Astrocyte of the cerebellum (primary cell): Measurements from ENCODE around the gene ARHGAP10.

Source experiments
- DNase-seq: peaks from one replicate; pipeline ENCODE4 v3.0.0-alpha.2; 2011; ENCODE audit warnings: low read depth
- H3K4me3 ChIP-seq: 2 replicates; pipeline ENCODE4 v1.5.1; 2011; ENCODE audit warnings: mild to moderate bottlenecking, low read depth, low read length, moderate library complexity
- in situ Hi-C: cut with HindIII; loops from 2 replicates; pipeline ENCODE4 v1.10.0; 2017; ENCODE audit warnings: low sequenced_read_pairs
- TF ChIP-seq, protein P1 (sequence below): IDR thresholded peaks from 2 replicates; pipeline ENCODE4 v1.5.1; 2012; ENCODE audit warnings: low read length, low read depth, moderate library complexity, mild to moderate bottlenecking; ENCODE audit errors: missing control alignments

ARHGAP10 gene

DNA sequence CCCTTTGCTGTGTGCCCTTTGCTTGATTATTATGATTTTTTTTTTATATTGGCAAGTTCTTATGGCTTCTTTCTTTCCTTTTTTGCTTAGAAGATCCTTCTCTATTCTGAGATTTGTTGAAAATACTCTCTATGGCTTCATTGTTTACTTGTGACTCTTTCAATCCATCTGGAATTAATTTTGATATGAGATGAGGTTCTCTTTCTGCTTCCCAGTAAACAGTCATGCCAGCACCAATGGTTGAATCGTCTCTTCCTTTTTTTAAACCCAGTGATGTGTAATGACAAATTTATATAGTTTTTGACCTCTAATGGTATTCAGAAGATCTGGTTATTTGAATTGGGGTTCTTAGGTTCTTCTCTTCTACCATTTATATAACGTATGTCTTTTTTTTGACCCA, 121.8 kb downstream of the ARHGAP10 start:
- in situ Hi-C loops: no loop called here
- no peak for DNase-seq
- H3K4me3 ChIP-seq: no peak overlapping the region
- TF ChIP-seq, protein P1, sequence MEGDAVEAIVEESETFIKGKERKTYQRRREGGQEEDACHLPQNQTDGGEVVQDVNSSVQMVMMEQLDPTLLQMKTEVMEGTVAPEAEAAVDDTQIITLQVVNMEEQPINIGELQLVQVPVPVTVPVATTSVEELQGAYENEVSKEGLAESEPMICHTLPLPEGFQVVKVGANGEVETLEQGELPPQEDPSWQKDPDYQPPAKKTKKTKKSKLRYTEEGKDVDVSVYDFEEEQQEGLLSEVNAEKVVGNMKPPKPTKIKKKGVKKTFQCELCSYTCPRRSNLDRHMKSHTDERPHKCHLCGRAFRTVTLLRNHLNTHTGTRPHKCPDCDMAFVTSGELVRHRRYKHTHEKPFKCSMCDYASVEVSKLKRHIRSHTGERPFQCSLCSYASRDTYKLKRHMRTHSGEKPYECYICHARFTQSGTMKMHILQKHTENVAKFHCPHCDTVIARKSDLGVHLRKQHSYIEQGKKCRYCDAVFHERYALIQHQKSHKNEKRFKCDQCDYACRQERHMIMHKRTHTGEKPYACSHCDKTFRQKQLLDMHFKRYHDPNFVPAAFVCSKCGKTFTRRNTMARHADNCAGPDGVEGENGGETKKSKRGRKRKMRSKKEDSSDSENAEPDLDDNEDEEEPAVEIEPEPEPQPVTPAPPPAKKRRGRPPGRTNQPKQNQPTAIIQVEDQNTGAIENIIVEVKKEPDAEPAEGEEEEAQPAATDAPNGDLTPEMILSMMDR: no peak

DNA sequence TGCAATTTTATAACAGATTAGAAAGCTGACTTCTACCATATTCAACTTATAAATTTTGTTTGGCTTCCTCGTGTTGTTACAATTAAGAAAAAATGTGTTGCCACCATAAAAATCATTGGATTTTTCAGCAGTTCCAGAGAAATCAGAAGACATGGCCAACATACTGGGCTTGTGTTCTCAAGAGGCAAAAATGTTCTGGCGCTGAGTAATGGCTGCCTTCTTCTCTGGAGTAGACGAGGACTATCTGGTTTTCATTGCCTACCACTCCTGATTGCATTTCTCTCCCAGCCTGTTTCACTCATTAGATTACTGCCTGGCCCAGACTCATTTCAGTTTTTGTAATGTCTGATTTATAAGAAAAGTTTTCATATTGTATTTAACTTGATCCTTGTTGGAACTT, 122.3 kb downstream of the ARHGAP10 start:
- H3K4me3 ChIP-seq: no peak overlapping the region
- DNase-seq: no peak
- in situ Hi-C loops: no loop called here
- TF ChIP-seq, protein P1: no peak

DNA sequence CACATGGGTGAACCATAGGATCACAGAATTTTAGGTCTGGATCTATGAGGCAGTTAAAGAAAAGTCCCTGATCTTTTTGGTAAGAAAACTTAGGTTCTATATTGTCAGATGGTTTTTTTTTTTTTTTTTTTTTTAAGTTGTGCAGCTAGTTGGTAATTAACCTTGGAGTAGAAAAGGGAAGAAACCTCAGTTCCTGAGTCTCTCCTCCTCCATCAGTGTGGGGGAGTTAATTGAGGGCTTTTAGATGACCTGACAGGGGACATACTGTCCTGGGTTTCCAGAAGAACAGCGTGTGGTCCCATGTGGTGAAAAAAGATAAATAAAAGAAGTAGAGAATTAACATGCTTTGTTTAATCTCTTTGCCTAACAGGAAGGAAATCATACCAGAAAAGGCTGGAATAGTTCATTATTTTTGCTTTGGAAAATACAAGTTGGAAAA, 123.7 kb downstream of the ARHGAP10 start:
- H3K4me3 ChIP-seq: no peak overlapping the region
- no peak for DNase-seq
- in situ Hi-C loops: no loop called here
- TF ChIP-seq, protein P1: no peak

DNA sequence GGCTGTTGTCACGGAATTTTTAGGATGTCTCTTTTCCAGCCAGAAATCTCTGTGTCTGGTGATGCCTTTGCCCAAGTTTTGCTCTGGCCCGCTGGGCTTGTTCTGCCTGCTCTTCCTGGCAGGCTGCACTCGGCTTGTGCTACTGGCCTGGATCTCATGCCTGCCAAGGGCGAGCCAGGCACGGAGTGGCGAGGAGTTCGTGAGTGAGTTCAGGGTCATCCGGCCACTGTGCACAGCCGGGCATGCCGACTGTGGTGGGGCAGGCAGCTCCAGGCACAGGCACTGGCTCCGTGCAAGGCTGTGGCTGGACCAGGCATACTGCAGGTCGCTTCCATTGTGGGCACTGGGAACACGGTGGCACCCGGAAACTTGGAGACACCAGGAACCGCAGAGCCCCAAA, 129.1 kb downstream of the ARHGAP10 start:
- no peak for DNase-seq
- in situ Hi-C loops: no loop called here
- no peak overlapping the region for H3K4me3 ChIP-seq
- TF ChIP-seq, protein P1: no peak

DNA sequence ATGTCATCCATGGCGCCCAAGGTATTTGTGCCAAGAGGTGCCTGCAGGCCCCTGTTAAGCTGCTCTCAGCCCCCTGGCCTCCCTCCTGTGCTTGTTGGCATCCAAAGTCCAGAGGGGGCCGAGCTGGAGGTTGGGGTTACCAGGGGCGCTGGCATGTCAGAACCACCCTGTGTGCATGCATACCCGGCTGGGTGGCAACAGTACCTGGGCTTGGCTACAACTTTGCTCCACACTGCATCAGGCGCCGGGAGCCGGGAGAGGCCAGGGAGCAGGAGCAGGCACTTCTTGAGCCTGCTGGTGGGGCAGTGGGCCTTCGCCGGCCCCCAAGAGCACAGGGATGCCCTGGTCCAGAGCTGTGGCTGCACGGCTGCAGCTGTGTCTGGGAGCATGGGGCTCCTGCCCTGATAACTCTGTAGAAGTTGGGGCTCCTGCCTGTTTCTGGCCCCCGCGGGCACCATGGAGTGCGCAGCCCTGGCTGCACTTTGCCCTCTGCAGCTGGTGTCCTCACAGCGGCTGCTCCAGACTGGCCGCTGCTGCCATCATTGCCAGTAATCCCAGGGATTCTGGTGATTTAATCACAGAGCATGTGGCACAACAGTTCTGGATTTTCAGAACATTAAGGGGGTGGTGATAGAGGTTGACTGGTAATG, 130.3 kb downstream of the ARHGAP10 start:
- DNase-seq: no peak
- H3K4me3 ChIP-seq: no peak overlapping the region
- TF ChIP-seq, protein P1: no peak
- in situ Hi-C loops: no loop called here

DNA sequence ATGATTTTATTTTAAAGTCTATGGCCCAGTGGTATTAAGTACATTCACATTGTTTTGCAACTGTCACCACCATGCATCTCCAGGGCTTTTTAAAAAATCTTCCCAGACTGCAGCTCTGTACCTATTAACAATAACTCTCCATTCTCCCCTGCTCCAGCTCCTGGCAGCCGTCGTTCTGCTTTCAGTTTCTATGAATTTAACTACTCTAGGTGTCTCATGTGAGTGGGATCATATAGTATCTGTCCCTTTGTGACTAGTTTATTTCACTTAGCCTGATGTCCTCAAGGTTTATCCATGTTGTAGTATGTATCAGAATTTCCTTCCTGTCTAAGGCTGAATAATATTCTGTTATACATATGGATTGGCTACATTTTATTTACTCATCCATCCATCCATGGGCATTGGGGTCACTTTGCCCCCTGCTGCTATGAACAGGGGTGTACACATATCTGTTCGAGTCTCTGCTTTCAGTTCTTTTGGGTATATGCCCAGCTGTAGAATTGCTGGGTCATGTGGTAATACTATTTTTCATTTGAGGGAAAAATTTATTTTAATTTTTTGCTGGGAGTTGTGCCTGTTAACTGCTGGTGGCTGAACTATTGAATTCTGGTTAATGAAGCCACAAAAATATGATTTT, 131.3 kb downstream of the ARHGAP10 start:
- TF ChIP-seq, protein P1: peak; percentile 7
- no peak for DNase-seq
- in situ Hi-C loops: no loop called here
- H3K4me3 ChIP-seq: no peak overlapping the region
